Keratinocyte (primary cell): ENCODE measurements around the gene AADAT. TPM values are rescaled to one million over a fixed set of nuclear protein-coding genes. Genes with fewer than 3 reads are reported as not detected.

Experiments used
- DNase-seq: peaks from one replicate; pipeline ENCODE4 v3.0.0-alpha.2; 2011; ENCODE audit warnings: low read depth, missing footprints, low spot score
- FAIRE-seq: peaks from 2 replicates; lab custom pipeline; 2011; peaks lifted over from hg19 to GRCh38; lab: Jason Lieb, UNC
- H2AFZ ChIP-seq: 2 replicates; pipeline ENCODE4 v1.6.0; 2012; ENCODE audit warnings: low read length, control low read depth, inconsistent platforms; ENCODE audit not compliant: control insufficient read depth
- H3K27ac ChIP-seq: 2 replicates; pipeline ENCODE4 v1.5.1; 2011; ENCODE audit warnings: low read length; ENCODE audit not compliant: control insufficient read depth, insufficient read depth
- H3K27me3 ChIP-seq: 3 replicates; pipeline ENCODE4 v1.6.0; 2011; ENCODE audit warnings: low read length; ENCODE audit not compliant: control insufficient read depth, insufficient read depth; ENCODE audit errors: extremely low read depth
- H3K36me3 ChIP-seq, 2 experiments: 2 replicates in 1 of 2; 3 replicates in 1 of 2; pipeline ENCODE4 v1.5.1; 2011; ENCODE audit warnings: low read length in 2 of 2, mild to moderate bottlenecking in 1 of 2; ENCODE audit not compliant: control insufficient read depth in 2 of 2, insufficient read depth in 2 of 2; ENCODE audit errors: extremely low read depth in 1 of 2
- H3K4me1 ChIP-seq: 3 replicates; pipeline ENCODE4 v1.5.1; 2011; ENCODE audit warnings: low read length; ENCODE audit not compliant: control insufficient read depth, insufficient read depth; ENCODE audit errors: extremely low read depth
- H3K4me2 ChIP-seq: 3 replicates; pipeline ENCODE4 v1.6.0; 2011; ENCODE audit warnings: low read depth, low read length; ENCODE audit not compliant: control insufficient read depth, insufficient read depth; ENCODE audit errors: extremely low read depth
- H3K4me3 ChIP-seq, 3 experiments: fragments of 200-600 bp in 1 of 3; sonication (generic) in 1 of 3; 2 replicates in 2 of 3; 3 replicates in 1 of 3; pipeline ENCODE4 v1.5.1; 2011 to 2016; ENCODE audit warnings: low read length in 3 of 3, mild to moderate bottlenecking in 3 of 3, control low read depth in 2 of 3, inconsistent platforms in 1 of 3, low read depth in 1 of 3, mixed read lengths in 1 of 3, mixed run types in 1 of 3, moderate library complexity in 1 of 3; ENCODE audit not compliant: control insufficient read depth in 2 of 3, insufficient read depth in 2 of 3; ENCODE audit errors: extremely low read depth in 1 of 3
- H3K79me2 ChIP-seq: 2 replicates; pipeline ENCODE4 v1.6.0; 2012; ENCODE audit warnings: low read length; ENCODE audit not compliant: control insufficient read depth, insufficient read depth
- H3K9ac ChIP-seq: 3 replicates; pipeline ENCODE4 v1.6.0; 2011; ENCODE audit warnings: low read length; ENCODE audit not compliant: control insufficient read depth, insufficient read depth; ENCODE audit errors: extremely low read depth
- H3K9me1 ChIP-seq: 3 replicates; pipeline ENCODE4 v1.6.0; 2011; ENCODE audit warnings: low read length; ENCODE audit not compliant: control insufficient read depth, insufficient read depth; ENCODE audit errors: extremely low read depth
- H3K9me3 ChIP-seq: 2 replicates; pipeline ENCODE4 v1.5.1; 2012; ENCODE audit warnings: low read depth, low read length; ENCODE audit not compliant: control insufficient read depth
- H4K20me1 ChIP-seq: 3 replicates; pipeline ENCODE4 v1.6.0; 2011; ENCODE audit warnings: low read length; ENCODE audit not compliant: control insufficient read depth, insufficient read depth; ENCODE audit errors: extremely low read depth
- CTCF ChIP-seq, 3 experiments: IDR thresholded peaks in 1 of 3; conservative IDR thresholded peaks in 1 of 3; optimal IDR thresholded peaks in 1 of 3; 2 replicates in 2 of 3; 3 replicates in 1 of 3; pipeline versions ENCODE3 to v1.5.1; 2011; ENCODE audit warnings: low read length in 3 of 3, mild to moderate bottlenecking in 3 of 3, moderate library complexity in 2 of 3, control low read depth in 1 of 3, inconsistent platforms in 1 of 3; ENCODE audit not compliant: insufficient read depth in 2 of 3; ENCODE audit errors: extremely low read depth in 1 of 3
- EZH2 ChIP-seq: IDR thresholded peaks from one replicate; pipeline ENCODE4 v1.6.1; 2012; ENCODE audit warnings: inconsistent platforms, mild to moderate bottlenecking, low read length, moderate library complexity
- dilution Hi-C: fragments of 300-500 bp; cut with MboI; formaldehyde crosslinking; loops from one replicate; pipeline ENCODE4 v1.7.0; 2020; ENCODE audit warnings: low sequenced_read_pairs; ENCODE audit not compliant: extremely low pct_ligation_motif_present
- polyA plus RNA-seq, 5 experiments: library from polyadenylated mRNA; depleted of rRNA in 3 of 5; stranded (reverse) in 3 of 5; stranded (forward) in 1 of 5; unstranded in 1 of 5; fragments of >200 nt; gene quantifications; 1 replicate in 1 of 5; 2 replicates in 3 of 5; 3 replicates in 1 of 5; pipeline versions ENCODE4 v1.2.1 to v1.2.3, GENCODE V29; 2011 to 2012; ENCODE audit warnings: missing spikeins in 2 of 5, low read depth in 1 of 5, low replicate concordance in 1 of 5

The AADAT gene
- polyA plus RNA-seq, 1 donor (not counting 4 experiments of a cell fraction or from before 2014, with no cell fraction given): 5.2 TPM

- no peaks in the 10 kb centered on the region for H3K79me2 ChIP-seq
- dilution Hi-C loops: no loop called here
- TF ChIP-seq EZH2 (no peak), CTCF (optimal IDR thresholded peaks at IDR 0.05 in 1 of 3, IDR thresholded peaks at IDR 0.05 in 1 of 3, conservative IDR thresholded peaks at IDR 0.05 in 1 of 3; ENCODE audit: extremely low read depth in 1 of 3, insufficient read depth in 2 of 3, low read length in 3 of 3) (no peak)
- H3K9me1 ChIP-seq: no peaks in the 10 kb centered on the region
- no peak overlapping the region for H3K27ac ChIP-seq
- no peaks in the 10 kb centered on the region for H3K4me1 ChIP-seq
- DNase-seq (no peak), FAIRE-seq (no peak)
- H3K9me3 ChIP-seq: no peaks in the 10 kb centered on the region
- H3K27me3 ChIP-seq: no peaks in the 10 kb centered on the region
- H3K4me3 ChIP-seq: no peak overlapping the region
- H4K20me1 ChIP-seq: no peaks in the 10 kb centered on the region
- no peak overlapping the region for H2AFZ ChIP-seq
- no peak overlapping the region for H3K9ac ChIP-seq
- H3K4me2 ChIP-seq: no peak overlapping the region
- H3K36me3 ChIP-seq: no peaks in the 10 kb centered on the region
These were observed 20.5 kb upstream of the AADAT start for GRCh38 chr4:170110285-170110672.

GRCh38 chr4:170109586-170110284, 20.0 kb upstream of the AADAT start:
- no peaks in the 10 kb centered on the region for H3K9me3 ChIP-seq
- no peak overlapping the region for H2AFZ ChIP-seq
- H3K4me2 ChIP-seq: no peak overlapping the region
- H4K20me1 ChIP-seq: no peaks in the 10 kb centered on the region
- no peak overlapping the region for H3K9ac ChIP-seq
- no peaks in the 10 kb centered on the region for H3K79me2 ChIP-seq
- H3K27ac ChIP-seq: no peak overlapping the region
- H3K4me3 ChIP-seq: no peak overlapping the region
- FAIRE-seq (no peak), DNase-seq (no peak)
- dilution Hi-C loops: no loop called here
- no peaks in the 10 kb centered on the region for H3K27me3 ChIP-seq
- no peaks in the 10 kb centered on the region for H3K4me1 ChIP-seq
- TF ChIP-seq EZH2 (no peak), CTCF (optimal IDR thresholded peaks at IDR 0.05 in 1 of 3, IDR thresholded peaks at IDR 0.05 in 1 of 3, conservative IDR thresholded peaks at IDR 0.05 in 1 of 3; ENCODE audit: extremely low read depth in 1 of 3, insufficient read depth in 2 of 3, low read length in 3 of 3) (no peak)
- no peaks in the 10 kb centered on the region for H3K36me3 ChIP-seq
- H3K9me1 ChIP-seq: no peaks in the 10 kb centered on the region
